Stomach smooth muscle (tissue), 2 donors: Measurements from ENCODE around the gene RNF169.

Source experiments
- H3K27ac ChIP-seq: one replicate; pipeline ENCODE4 v1.7.0; 2013; ENCODE audit warnings: mild to moderate bottlenecking, low read length, inconsistent platforms
- H3K27me3 ChIP-seq, 2 donors: one replicate each; pipeline ENCODE4 v1.7.0; 2013; ENCODE audit warnings: low read length in 2 of 2; ENCODE audit not compliant: insufficient read depth in 2 of 2, control insufficient read depth in 1 of 2
- H3K36me3 ChIP-seq, 2 donors: one replicate each; pipeline ENCODE4 v1.7.0; 2013; ENCODE audit warnings: low read length in 2 of 2; ENCODE audit not compliant: control insufficient read depth in 2 of 2, insufficient read depth in 2 of 2
- H3K4me1 ChIP-seq: one replicate; pipeline ENCODE4 v1.7.0; 2013; ENCODE audit warnings: low read length; ENCODE audit not compliant: control insufficient read depth, insufficient read depth
- H3K4me3 ChIP-seq, 2 donors: one replicate each; pipeline ENCODE4 v1.7.0; 2013; ENCODE audit warnings: low read length in 2 of 2
- H3K9ac ChIP-seq, 2 donors: one replicate each; pipeline ENCODE4 v1.7.0; 2013; ENCODE audit warnings: low read length in 2 of 2, mild to moderate bottlenecking in 1 of 2
- H3K9me3 ChIP-seq, 2 donors: one replicate each; pipeline ENCODE4 v1.7.0; 2013; ENCODE audit warnings: low read length in 2 of 2; ENCODE audit not compliant: control insufficient read depth in 2 of 2
- donor health status: healthy.
- donor health status: Pancreatic carcinoma.

Gene RNF169

GRCh38 chr11:74845978-74846517, 97.4 kb downstream of the RNF169 start:
- no peaks in the 10 kb centered on the region for H3K27me3 ChIP-seq
- no peak overlapping the region for H3K9ac ChIP-seq
- no peak overlapping the region for H3K27ac ChIP-seq
- H3K9me3 ChIP-seq, result no peaks in the 10 kb centered on the region
- H3K36me3 ChIP-seq, result peaks cover 32 to 55% of the 10 kb centered on the region in 2 donors
- no peaks in the 10 kb centered on the region for H3K4me1 ChIP-seq
- H3K4me3 ChIP-seq, result no peak overlapping the region

GRCh38 chr11:74846770-74847169, 98.1 kb downstream of the RNF169 start:
- H3K9me3 ChIP-seq, result no peaks in the 10 kb centered on the region
- H3K4me1 ChIP-seq, result no peaks in the 10 kb centered on the region
- H3K27me3 ChIP-seq, result no peaks in the 10 kb centered on the region
- H3K36me3 ChIP-seq, result peaks cover 30 to 59% of the 10 kb centered on the region in 2 donors
- no peak overlapping the region for H3K27ac ChIP-seq
- no peak overlapping the region for H3K4me3 ChIP-seq
- H3K9ac ChIP-seq, result no peak overlapping the region

- Histone ChIP-seq H3K36me3 (peaks cover 34 to 63% of the 10 kb centered on the region in 2 donors), H3K4me3 (no peak overlapping the region), H3K9ac (no peak overlapping the region), H3K27ac (no peak overlapping the region), H3K9me3 (no peaks in the 10 kb centered on the region), H3K27me3 (no peaks in the 10 kb centered on the region), H3K4me1 (no peaks in the 10 kb centered on the region)
Measured at GRCh38 chr11:74847395-74847794, 98.7 kb downstream of the RNF169 start.

GRCh38 chr11:74847895-74848294, 99.2 kb downstream of the RNF169 start:
- H3K9ac ChIP-seq, result no peak overlapping the region
- no peaks in the 10 kb centered on the region for H3K9me3 ChIP-seq
- no peaks in the 10 kb centered on the region for H3K4me1 ChIP-seq
- H3K27me3 ChIP-seq, result no peaks in the 10 kb centered on the region
- H3K4me3 ChIP-seq, result no peak overlapping the region
- H3K36me3 ChIP-seq, result peaks cover 34 to 66% of the 10 kb centered on the region in 2 donors
- H3K27ac ChIP-seq, result no peak overlapping the region

DNA sequence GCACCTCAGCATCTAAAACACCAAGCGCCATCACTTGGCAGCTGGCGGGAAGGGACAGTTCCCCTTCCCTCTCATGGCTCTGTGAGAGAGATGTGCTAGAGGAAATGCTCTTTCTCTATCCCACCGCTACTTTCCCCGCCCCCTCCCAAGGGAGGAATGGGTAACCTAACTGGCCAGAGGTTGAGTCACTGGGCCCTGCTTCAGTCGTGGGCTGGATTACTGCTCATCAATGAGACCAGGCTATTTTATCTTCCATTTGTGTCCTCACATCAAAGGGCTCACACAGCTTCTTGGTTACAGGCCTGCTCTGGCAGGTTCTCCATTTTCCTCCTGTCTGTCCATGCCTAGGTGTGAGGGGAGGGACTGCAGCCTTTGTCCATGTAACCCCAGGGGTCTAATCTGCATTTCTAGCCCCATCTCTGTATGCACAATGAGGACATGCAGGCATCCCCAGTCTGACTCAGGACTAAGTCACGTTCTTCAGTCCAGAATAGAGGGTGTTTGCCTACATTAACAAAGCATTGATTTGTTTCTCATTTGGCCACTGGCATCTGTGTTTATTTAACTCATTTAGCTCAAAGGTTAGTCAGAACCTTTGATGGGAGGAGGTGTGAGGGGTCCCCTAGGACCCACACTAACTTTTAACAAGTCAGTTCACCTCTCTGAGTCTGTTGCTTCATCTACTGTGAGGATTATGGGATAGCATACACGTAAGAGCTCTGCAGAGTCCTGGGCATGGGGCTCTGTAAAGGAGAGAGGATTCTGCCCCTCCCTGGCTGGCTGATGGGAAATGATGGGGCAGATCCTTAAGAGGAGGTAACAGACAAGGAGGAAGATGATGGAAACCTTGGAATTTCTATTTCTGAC, 101.1 kb downstream of the RNF169 start:
- no peaks in the 10 kb centered on the region for H3K27me3 ChIP-seq
- no peak overlapping the region for H3K9ac ChIP-seq
- H3K9me3 ChIP-seq, result no peaks in the 10 kb centered on the region
- H3K4me1 ChIP-seq, result no peaks in the 10 kb centered on the region
- H3K27ac ChIP-seq, result no peak overlapping the region
- H3K4me3 ChIP-seq, result no peak overlapping the region
- peaks cover 27 to 53% of the 10 kb centered on the region in 2 donors for H3K36me3 ChIP-seq

- peaks cover 11 to 47% of the 10 kb centered on the region in 2 donors for H3K36me3 ChIP-seq
- H3K9ac ChIP-seq, result no peak overlapping the region
- H3K4me1 ChIP-seq, result no peaks in the 10 kb centered on the region
- no peak overlapping the region for H3K27ac ChIP-seq
- H3K27me3 ChIP-seq, result no peaks in the 10 kb centered on the region
- no peak overlapping the region for H3K4me3 ChIP-seq
- H3K9me3 ChIP-seq, result no peaks in the 10 kb centered on the region
Measured at GRCh38 chr11:74853223-74853622, 104.6 kb downstream of the RNF169 start.

GRCh38 chr11:74860743-74861142, 112.1 kb downstream of the RNF169 start:
- peaks cover 26 to 69% of the 10 kb centered on the region in 2 donors for H3K36me3 ChIP-seq

GRCh38 chr11:74863410-74863809, 114.8 kb downstream of the RNF169 start:
- no peak overlapping the region for H3K4me3 ChIP-seq
- H3K27me3 ChIP-seq, result no peaks in the 10 kb centered on the region
- peaks cover 26 to 61% of the 10 kb centered on the region in 2 donors for H3K36me3 ChIP-seq
- no peaks in the 10 kb centered on the region for H3K4me1 ChIP-seq
- H3K9ac ChIP-seq, result no peak overlapping the region
- H3K27ac ChIP-seq, result no peak overlapping the region
- H3K9me3 ChIP-seq, result peaks cover 7 to 28% of the 10 kb centered on the region in 2 donors

More at GRCh38 chr11:74860743-74861142, 112.1 kb downstream of the RNF169 start:
- Histone ChIP-seq H3K9me3 (peaks cover 6 to 18% of the 10 kb centered on the region in 2 donors), H3K27ac (no peak overlapping the region), H3K27me3 (no peaks in the 10 kb centered on the region), H3K9ac (no peak overlapping the region), H3K4me1 (no peaks in the 10 kb centered on the region), H3K4me3 (no peak overlapping the region)

GRCh38 chr11:74866557-74866956, 117.9 kb downstream of the RNF169 start:
- Histone ChIP-seq H3K9ac (no peak overlapping the region), H3K4me3 (no peak overlapping the region), H3K36me3 (peaks cover 27 to 51% of the 10 kb centered on the region in 2 donors), H3K4me1 (no peaks in the 10 kb centered on the region), H3K9me3 (peaks cover 26 to 50% of the 10 kb centered on the region in 2 donors), H3K27ac (no peak overlapping the region), H3K27me3 (no peaks in the 10 kb centered on the region)

DNA sequence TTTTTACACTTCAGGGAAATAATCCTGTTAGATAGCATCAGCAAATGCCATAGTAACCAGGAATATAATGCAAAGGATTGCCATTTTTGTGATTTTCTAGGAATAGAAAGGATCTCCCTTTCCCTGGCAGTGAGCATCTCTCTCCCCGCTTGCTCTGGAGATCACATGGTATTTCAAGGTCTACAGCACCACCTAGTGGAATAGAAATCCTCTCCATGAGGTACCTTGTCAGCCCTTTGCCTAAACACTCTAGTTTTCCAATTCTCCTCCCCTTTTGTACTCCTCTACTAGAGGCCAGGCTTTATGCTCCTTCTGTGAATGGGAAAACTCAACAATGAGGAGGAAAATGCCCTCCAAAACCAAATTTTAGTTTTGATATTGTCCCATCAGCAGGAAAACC, 121.8 kb downstream of the RNF169 start:
- Histone ChIP-seq H3K9ac (no peak overlapping the region), H3K36me3 (peaks cover 26 to 30% of the 10 kb centered on the region in 2 donors), H3K27me3 (no peaks in the 10 kb centered on the region), H3K4me3 (no peak overlapping the region), H3K9me3 (peaks cover 34 to 59% of the 10 kb centered on the region in 2 donors), H3K27ac (no peak overlapping the region), H3K4me1 (no peaks in the 10 kb centered on the region)

- Histone ChIP-seq H3K9me3 (peaks cover 34 to 54% of the 10 kb centered on the region in 2 donors), H3K4me1 (no peaks in the 10 kb centered on the region), H3K36me3 (peaks cover 27 to 31% of the 10 kb centered on the region in 2 donors), H3K27ac (no peak overlapping the region), H3K27me3 (no peaks in the 10 kb centered on the region), H3K4me3 (peak overlapping the region in 1 of 2 donors; percentile 1), H3K9ac (no peak overlapping the region)
Measured at GRCh38 chr11:74871037-74871436, 122.4 kb downstream of the RNF169 start.
